HG02884 (cell line): ENCODE results near the gene STH.

ENCODE experiments used
- ATAC-seq: cut with Tn5 transposase; IDR thresholded peaks from one replicate; pipeline ENCODE4 v1.9.1; 2021; ENCODE audit warnings: mild to moderate bottlenecking, moderate library complexity; ENCODE audit not compliant: unreplicated experiment

Gene STH

DNA sequence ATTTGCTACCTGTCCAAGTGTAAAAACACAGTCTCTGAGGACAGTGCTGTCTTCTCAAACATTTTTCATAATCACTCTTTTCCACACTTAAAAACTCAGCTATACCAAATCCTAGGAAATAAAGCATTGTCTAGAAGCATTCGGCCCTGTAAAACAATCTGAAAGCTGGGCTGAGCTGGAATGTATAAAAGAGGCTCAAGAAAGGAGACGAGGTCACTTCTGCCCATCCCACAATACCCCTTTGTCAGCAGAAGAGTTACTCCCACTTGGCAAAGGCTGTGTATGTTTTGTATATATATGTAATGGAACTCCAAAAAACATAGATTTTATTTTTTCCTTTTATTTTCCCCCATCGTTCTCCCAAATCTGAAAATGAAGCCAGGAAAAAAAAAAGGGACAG lies 43.9 kb downstream of the STH start:
- no peak for ATAC-seq

DNA sequence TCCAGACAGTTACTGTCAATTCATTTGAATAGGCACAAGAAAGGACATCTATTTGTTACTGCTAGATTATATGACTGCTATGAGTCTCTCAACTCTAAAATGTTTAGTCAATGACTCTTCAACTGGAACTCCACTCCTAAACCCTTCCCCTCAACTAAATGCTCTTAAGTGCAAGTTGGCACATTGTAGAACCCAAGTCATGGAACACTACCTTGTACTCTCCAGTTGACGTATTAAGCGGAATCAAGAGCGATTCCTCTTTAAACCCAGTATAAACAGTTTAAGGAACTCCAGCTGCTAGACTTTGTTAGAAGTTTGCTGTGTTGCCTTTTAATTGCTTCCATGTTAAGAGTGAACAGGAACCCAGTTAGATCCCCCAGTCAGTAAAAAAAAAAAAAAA lies 44.6 kb downstream of the STH start:
- ATAC-seq, result no peak

DNA sequence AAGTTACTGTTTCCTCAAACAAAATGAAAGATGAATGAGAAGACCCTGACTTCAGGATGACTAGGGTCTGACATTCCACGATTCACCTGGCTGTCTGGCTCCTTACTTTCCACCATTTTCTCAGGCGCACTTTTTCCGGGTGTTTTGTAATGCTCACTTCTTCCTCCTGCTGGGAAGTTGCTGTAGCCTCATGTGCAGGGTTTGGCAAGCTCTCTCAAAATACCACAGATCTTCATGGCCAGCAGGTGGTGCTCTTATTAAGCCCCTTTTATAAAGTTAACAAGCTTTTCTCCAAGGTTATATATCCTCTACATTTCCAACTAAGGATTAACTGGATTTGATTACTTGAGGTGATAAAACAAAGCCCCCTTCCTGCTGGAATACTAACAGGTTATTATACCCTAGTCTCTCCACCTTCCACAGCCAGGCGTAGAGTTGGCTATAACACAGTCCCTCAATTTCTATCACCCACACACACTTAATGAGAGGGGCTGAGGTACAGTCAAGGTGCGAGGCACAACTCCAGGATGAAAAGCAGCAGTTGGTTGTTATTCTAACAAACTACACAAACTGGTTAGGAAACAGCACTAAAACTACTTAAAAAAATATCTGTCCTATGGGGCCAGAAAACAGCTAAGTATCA lies 45.4 kb downstream of the STH start:
- ATAC-seq, result no peak

DNA sequence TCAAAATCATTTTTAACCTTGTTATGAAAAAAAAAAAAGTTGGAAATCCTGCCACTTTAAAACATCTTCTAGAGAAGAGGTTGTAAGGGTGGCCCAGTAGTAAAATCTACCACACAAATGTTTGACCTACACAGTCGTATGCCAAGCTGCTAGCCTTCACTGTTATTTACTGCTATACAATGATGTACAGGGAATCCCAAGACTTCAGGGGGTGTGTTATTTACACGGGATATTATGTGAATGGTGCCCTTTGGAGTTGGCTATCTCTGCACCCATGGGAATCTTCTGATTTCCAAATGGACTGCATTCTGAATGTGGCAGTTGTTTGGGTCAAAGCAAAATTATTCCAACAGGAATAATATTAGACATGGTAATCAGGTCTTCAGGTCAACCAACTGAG lies 45.9 kb downstream of the STH start:
- no peak for ATAC-seq

DNA sequence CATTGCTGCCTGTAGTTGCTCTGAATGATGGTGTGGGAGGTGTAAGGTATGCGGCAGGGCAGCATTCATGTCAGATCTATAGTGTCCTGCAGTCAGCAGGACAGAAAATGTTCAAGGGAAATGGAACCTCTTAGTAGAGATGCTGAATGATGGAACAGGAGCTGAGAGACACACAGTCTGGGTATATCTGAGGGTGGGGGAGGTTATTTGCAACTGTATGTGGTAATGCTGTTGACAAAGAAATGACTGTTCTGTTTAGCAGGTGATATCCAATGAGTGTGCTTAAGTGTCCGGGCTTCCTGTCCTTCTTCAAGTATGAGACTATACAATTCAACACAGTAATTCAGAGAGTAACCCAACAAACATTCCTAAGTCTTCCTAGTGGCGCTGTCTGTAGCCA lies 46.6 kb downstream of the STH start:
- ATAC-seq, result no peak

DNA sequence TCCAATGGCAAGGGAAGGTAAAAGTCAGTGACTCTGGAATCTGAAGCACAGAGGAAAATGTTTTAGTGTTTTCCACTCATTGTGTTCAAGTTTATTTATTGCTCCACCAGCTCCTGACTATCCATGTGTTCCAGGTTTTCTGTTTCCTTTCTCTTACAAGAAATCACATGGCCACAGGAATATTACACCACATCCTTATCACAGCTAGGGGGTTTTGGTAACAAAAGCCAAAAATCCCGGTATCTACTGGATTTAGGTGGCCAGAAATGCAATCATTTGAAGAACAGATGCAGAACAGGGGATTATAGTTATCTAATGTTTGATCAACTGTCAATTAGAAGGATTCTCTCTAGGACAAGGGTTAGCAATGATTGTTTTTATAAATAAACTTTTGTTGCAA lies 47.9 kb downstream of the STH start:
- ATAC-seq, result no peak

DNA sequence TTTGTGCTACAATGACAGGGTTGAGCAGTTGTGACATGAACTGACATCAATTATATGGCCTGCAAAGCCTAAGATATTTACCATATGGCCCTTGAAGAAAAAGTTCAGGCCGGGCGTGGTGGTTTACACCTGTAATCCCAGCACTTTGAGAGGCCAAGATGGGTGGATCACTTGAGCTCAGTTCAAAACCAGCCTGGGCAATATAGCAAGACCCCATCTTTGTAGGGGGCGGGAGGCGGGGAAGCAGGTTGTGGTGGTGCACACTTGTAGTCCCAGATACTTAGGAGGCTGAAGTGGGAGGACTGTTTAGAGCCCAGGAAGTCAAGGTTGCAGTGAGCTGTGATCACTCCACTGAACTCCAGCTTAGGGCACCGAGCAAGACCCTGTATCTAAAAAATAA lies 48.3 kb downstream of the STH start:
- ATAC-seq, result no peak

DNA sequence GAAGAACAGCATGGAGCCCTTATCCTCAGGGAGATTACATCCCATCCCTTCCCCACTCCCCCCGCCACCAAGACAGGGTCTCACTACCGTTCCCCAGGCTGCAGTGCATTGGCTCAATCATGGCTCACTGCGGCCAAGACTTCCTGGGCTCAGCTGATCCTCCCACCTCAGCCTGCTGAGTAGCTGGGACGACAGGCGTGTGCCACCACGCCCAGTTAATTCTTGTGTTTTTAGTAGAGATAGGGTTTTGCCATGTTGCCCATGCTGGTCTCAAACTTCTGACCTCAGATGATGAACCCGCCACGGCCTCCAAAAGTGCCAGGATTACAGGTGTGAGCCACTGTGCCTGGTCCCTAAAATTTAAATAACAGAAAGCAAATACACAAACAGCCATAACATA lies 48.8 kb downstream of the STH start:
- no peak for ATAC-seq
